MM.1S (cell line): ENCODE data around the gene ZIC4.
A peak's percentile ranks its signal among the peaks of the same experiment; 100 is the strongest.

Experiments
- DNase-seq: peaks from one replicate; pipeline ENCODE4 v3.0.0-alpha.2; 2015
- H2AFZ ChIP-seq: fragments of 300-600 bp; sonication (generic); 2 replicates; pipeline ENCODE4 v1.6.0; 2016; ENCODE audit warnings: antibody characterized with exemption, low read length
- H3F3A ChIP-seq: fragments of 300-600 bp; sonication (generic); 2 replicates; pipeline ENCODE4 v1.6.1; 2016; ENCODE audit warnings: mild to moderate bottlenecking, antibody characterized with exemption, low read length, moderate library complexity, mixed read lengths; ENCODE audit not compliant: insufficient read depth
- H3K27ac ChIP-seq: fragments of 300-600 bp; sonication (generic); 2 replicates; pipeline ENCODE4 v1.5.1; 2016; ENCODE audit warnings: mild to moderate bottlenecking, low read length
- H3K27me3 ChIP-seq: fragments of 300-600 bp; sonication (generic); replicated peaks from 2 replicates; pipeline ENCODE4 v1.6.0; 2016; ENCODE audit warnings: low read length; ENCODE audit not compliant: insufficient read depth
- H3K36me3 ChIP-seq: fragments of 300-600 bp; sonication (generic); replicated peaks from 2 replicates; pipeline ENCODE4 v1.6.1; 2016; ENCODE audit warnings: mild to moderate bottlenecking, low read length, mixed read lengths; ENCODE audit not compliant: insufficient read depth
- H3K4me1 ChIP-seq: fragments of 300-600 bp; sonication (generic); 2 replicates; pipeline ENCODE4 v1.6.1; 2016; ENCODE audit warnings: low read length, mixed read lengths
- H3K4me2 ChIP-seq: fragments of 300-600 bp; sonication (generic); 2 replicates; pipeline ENCODE4 v1.6.0; 2016; ENCODE audit warnings: low read depth, low read length
- H3K4me3 ChIP-seq: fragments of 300-600 bp; sonication (generic); 2 replicates; pipeline ENCODE4 v1.5.1; 2016; ENCODE audit warnings: low read length, mixed read lengths
- H3K79me2 ChIP-seq: fragments of 300-600 bp; sonication (generic); 2 replicates; pipeline ENCODE4 v1.6.1; 2016; ENCODE audit warnings: mixed run types, low read length, mixed read lengths
- H3K9ac ChIP-seq: fragments of 300-600 bp; sonication (generic); 2 replicates; pipeline ENCODE4 v1.6.1; 2016; ENCODE audit warnings: low read length, mixed read lengths
- H3K9me2 ChIP-seq: fragments of 300-600 bp; sonication (generic); replicated peaks from 2 replicates; pipeline ENCODE4 v1.6.1; 2016; ENCODE audit warnings: mild to moderate bottlenecking, low read length, mixed read lengths; ENCODE audit not compliant: insufficient read depth
- H3K9me3 ChIP-seq: fragments of 300-600 bp; sonication (generic); replicated peaks from 2 replicates; pipeline ENCODE4 v1.6.1; 2016; ENCODE audit warnings: mild to moderate bottlenecking, low read length, mixed read lengths; ENCODE audit not compliant: insufficient read depth
- H4K20me1 ChIP-seq: fragments of 300-600 bp; sonication (generic); 2 replicates; pipeline ENCODE4 v1.6.1; 2016; ENCODE audit warnings: mild to moderate bottlenecking, low read length, moderate library complexity, mixed read lengths; ENCODE audit not compliant: insufficient read depth
- CTCF ChIP-seq: fragments of 300-600 bp; sonication (generic); IDR thresholded peaks from 2 replicates; pipeline ENCODE4 v1.5.1; 2016; ENCODE audit warnings: antibody characterized with exemption, low read length, mixed read lengths
- EZH2 ChIP-seq: fragments of 300-600 bp; sonication (generic); optimal IDR thresholded peaks from 2 replicates; pipeline ENCODE3; 2017; ENCODE audit warnings: low read depth, mild to moderate bottlenecking, antibody characterized with exemption, low read length, mixed read lengths
- EZH2phosphoT487 ChIP-seq: fragments of 300-600 bp; sonication (generic); IDR thresholded peaks from 2 replicates; pipeline ENCODE4 v1.6.1; 2018; ENCODE audit warnings: antibody characterized with exemption, low read length

ZIC4 gene

GRCh38 chr3:147384210-147385058, 21.9 kb downstream of the ZIC4 start:
- Histone ChIP-seq H3K9me3 (no peaks in the 10 kb centered on the region), H3K27me3 (no peaks in the 10 kb centered on the region), H3F3A (no peaks in the 10 kb centered on the region), H3K36me3 (no peaks in the 10 kb centered on the region), H3K79me2 (no peaks in the 10 kb centered on the region), H3K27ac (no peak overlapping the region), H3K9me2 (no peaks in the 10 kb centered on the region), H4K20me1 (no peaks in the 10 kb centered on the region), H3K4me2 (no peak overlapping the region), H3K4me3 (no peak overlapping the region), H2AFZ (no peak overlapping the region), H3K9ac (no peak overlapping the region), H3K4me1 (no peaks in the 10 kb centered on the region)
- TF ChIP-seq EZH2 (no peak), CTCF (no peak), EZH2phosphoT487 (no peak)
- no peak for DNase-seq

GRCh38 chr3:147383617-147384016, 22.7 kb downstream of the ZIC4 start:
- Histone ChIP-seq H3K27ac (no peak overlapping the region), H3K4me2 (no peak overlapping the region), H3K9me3 (no peaks in the 10 kb centered on the region), H3K27me3 (no peaks in the 10 kb centered on the region), H3K9ac (no peak overlapping the region), H3K4me1 (no peaks in the 10 kb centered on the region), H3K4me3 (no peak overlapping the region), H4K20me1 (no peaks in the 10 kb centered on the region), H3K36me3 (no peaks in the 10 kb centered on the region), H2AFZ (no peak overlapping the region), H3F3A (no peaks in the 10 kb centered on the region), H3K79me2 (no peaks in the 10 kb centered on the region), H3K9me2 (no peaks in the 10 kb centered on the region)
- TF ChIP-seq EZH2 (no peak), EZH2phosphoT487 (no peak), CTCF (0 out of 2 replicates have a peak, but pooled peaks have one; percentile 12)
- DNase-seq: no peak

- Histone ChIP-seq H3K4me3 (no peak overlapping the region), H3K4me2 (no peak overlapping the region), H4K20me1 (no peaks in the 10 kb centered on the region), H3K9me2 (no peaks in the 10 kb centered on the region), H3K9ac (no peak overlapping the region), H2AFZ (no peak overlapping the region), H3F3A (no peaks in the 10 kb centered on the region), H3K27ac (no peak overlapping the region), H3K4me1 (no peaks in the 10 kb centered on the region), H3K27me3 (no peaks in the 10 kb centered on the region), H3K79me2 (no peaks in the 10 kb centered on the region), H3K36me3 (no peaks in the 10 kb centered on the region), H3K9me3 (no peaks in the 10 kb centered on the region)
- TF ChIP-seq EZH2: no peak
- no peak for TF ChIP-seq CTCF
- no peak for TF ChIP-seq EZH2phosphoT487
- DNase-seq: no peak
Measured at GRCh38 chr3:147381596-147381995, 24.7 kb downstream of the ZIC4 start.
